Stimulated activated CD4-positive, alpha-beta T cell treated with anti-CD3 and anti-CD28 coated beads, TNF-alpha, amount 100 ng/mL, for 1 hour (primary cell): ENCODE measurements around the gene USP10.

Source experiments
- DNase-seq, 3 donors: peaks; one replicate each; pipeline ENCODE4 v3.0.0-alpha.2; 2020; ENCODE audit warnings: low read depth in 3 of 3, low spot score in 1 of 3

USP10 gene

GRCh38 chr16:84800158-84800978, 100.6 kb downstream of the USP10 start:
- DNase-seq = no peak

DNA sequence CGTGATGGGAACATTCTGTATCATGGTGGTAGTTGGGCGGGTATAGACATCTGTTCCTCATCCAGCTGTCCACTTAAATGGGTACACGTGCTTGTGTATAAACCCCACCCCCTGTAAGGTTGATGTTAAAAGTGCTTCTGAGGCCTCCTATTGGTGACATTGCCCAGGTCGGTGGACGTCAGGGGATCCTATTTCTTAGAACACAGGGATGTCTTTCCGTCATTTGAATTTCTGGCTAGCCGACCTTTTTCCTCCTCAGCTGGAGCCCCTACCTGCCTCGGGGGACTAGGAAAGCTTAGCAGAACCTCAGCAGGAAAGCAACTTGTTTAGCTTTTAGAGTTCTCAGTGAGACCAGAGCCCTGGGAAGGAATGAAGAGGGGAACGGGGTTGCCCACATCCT, 103.3 kb downstream of the USP10 start:
- no peak for DNase-seq

GRCh38 chr16:84804326-84804725, 104.5 kb downstream of the USP10 start:
- no peak for DNase-seq

DNA sequence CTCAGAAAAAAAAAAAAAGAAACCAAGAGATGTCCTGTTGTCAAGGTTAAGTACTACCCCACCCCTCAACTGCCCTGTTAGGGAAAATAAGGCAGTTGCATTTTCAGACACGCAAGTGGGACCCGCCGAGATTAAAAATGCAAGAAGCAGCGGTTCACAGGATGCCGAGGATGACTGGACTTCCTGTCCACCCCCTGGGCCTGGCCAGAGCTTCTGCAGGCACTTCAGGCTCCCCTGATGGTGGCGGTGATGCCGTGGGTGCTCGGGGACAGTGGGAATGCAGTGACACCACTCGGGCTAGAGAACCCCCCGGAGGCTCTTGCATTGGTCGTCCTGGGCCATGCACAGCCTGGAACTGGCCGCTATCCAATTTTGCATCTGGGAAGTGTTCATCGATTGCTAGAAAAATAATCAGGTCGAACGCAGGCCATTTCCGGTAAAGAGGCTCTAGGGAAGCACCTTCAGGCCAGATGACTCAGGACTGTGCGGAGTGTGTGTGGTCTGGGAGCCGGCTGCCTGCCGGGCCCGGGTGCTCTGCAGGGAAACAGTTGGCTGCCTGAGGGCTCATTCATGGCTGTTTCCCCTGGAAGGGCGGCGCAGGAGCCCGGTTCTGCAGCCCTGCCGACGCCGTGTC, 106.6 kb downstream of the USP10 start:
- DNase-seq = no peak

GRCh38 chr16:84806890-84807258, 107.1 kb downstream of the USP10 start:
- DNase-seq = no peak

- DNase-seq = no peak
These were observed 108.0 kb downstream of the USP10 start for GRCh38 chr16:84807776-84808175.

DNA sequence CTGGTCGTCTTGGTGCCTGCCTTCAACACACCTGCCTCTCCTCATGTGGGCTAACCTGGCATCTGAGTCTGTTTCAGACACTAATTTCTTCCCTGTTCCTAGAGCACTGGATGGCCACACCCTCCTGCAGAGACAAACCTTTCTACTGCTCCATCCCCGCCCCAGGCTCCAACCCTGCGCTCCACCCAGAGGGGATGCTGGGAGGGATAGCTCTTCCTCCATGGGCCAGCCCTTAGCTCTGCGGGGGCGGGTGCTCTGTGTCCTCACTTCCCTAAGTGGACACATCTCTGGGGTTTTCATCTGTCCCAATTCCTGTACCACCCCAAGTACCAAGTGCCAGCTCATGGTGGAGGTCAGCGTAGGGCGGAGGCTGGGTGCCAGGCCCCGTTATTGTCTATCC, 109.0 kb downstream of the USP10 start:
- DNase-seq = no peak

GRCh38 chr16:84810518-84811273, 110.9 kb downstream of the USP10 start:
- no peak for DNase-seq

GRCh38 chr16:84811529-84811928, 111.7 kb downstream of the USP10 start:
- DNase-seq = no peak

DNA sequence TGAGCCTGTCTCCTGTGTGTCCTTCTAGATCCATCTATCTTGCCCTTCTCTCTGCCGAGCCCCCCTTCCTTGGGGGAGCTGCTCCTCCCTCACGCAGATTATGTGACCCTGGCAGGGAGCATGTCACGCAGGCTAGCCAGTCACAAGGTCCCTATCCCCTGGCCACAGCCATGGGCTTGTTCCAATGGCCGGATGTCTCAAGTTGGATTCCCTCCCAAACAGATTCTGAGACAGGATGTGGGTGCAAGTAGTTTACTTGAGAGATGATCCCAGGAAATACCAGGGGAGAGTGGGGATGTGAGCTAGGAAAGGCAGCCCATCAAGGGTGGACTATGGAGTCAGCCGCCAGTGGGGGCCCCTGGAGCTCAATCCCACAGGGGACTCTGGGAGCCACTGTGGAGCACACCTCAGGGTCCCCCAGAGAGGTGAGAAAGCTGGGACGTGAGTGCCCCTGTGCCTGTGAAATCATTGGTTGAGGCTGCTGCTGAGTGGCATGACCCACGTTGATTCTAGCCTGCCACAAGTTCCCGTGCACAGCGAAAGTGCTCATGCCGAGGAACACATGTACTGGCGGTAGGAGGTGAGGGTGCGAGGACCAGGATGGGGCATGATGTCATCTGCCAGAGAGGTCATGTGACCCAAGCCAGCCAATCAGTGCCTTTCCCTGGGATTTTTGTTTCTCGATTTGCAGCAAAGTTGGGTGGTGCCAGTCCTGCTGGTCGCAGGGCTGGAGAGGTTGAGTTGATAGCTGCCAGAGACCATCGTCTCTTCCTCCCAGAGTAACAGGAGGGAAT, 113.5 kb downstream of the USP10 start:
- no peak for DNase-seq

GRCh38 chr16:84815462-84815861, 115.7 kb downstream of the USP10 start:
- DNase-seq = no peak

DNA sequence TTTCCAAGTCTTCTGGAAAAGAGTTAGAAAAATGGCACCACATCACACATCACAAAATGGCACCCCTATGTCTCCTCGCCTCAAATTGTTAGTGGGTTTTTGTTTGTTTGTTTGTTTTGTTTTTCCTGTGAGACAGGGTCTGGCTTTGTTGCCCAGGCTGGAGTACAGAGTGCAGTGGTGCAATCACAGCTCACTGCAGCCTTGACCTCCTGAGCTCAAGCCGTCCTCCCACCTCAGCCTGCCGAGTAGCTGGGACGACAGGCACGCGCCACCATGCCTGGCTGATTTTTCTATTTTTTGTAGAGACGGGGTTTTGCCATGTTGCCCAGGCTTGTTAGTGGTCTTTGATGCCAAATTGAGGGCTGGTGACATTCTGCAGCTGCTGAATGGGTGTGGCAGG, 116.2 kb downstream of the USP10 start:
- no peak for DNase-seq

DNA sequence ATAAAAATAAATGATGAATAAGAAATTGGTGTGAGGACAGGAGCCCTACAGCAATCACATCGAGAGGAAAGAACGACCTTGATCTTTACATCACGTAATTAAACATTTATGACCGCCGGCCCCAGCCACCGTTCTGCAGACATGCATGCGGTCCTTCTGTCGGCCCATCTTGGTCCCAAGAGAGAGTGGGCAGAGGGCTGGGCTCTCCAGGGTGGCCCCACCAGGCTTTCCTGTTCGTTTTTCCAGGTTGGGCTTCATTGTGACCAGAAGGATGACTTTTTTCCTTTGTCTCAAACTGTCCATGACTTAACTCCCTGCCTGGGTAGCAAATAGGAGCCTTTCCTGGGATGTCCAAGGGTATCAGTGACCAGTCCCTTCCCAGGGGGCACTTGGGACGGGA, 116.7 kb downstream of the USP10 start:
- DNase-seq = no peak

DNA sequence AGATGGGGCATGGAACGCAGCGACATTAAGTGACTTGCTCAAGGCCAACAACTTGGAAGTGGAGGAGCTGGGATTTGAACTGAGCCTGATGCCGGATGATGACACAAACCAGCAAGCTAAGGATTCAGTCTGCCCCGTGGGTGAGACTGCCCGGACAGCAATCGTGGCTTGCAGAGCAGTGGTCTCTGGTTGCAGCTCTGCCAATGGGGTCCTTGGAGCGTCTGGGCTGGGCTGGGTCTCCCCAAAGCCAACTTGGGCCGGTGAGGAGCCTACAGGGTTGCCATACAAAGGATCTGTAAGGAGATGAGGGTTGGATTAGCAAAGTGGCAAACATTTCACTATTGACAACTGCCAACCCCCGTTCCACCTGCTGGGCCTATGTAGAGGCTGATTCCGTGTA, 117.4 kb downstream of the USP10 start:
- DNase-seq = no peak

DNA sequence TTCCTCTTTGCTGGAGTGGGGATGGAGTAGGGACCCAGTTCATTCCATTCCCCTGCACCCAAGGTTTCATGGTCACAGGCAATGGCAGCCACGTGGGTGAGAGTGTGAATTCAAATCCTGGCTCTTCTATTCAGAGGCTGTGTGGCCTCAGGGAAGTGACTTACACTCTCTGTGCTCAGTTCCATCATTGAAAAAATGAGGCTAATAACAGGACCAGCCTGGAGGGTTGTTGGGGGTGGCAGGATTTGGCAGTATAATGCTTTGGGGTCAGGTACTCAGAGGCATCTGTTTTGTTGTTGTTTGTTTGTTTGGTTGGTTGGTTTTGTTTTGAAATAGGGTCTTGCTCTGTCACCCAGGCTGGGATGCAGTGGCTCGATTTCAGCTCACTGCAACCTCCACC, 117.8 kb downstream of the USP10 start:
- no peak for DNase-seq

- no peak for DNase-seq
These were observed 118.3 kb downstream of the USP10 start for GRCh38 chr16:84818133-84818532.

- DNase-seq = no peak
These were observed 119.3 kb downstream of the USP10 start for GRCh38 chr16:84818989-84819643.

GRCh38 chr16:84819644-84820304, 120.0 kb downstream of the USP10 start, which contains the start of gene CRISPLD2:
Gene CRISPLD2 (plus strand): TSS chr16:84819985. CDS start chr16:84838496, 18,511 bp downstream.
- DNase-seq = peak; percentile 59 to 81 (median 72)

DNA sequence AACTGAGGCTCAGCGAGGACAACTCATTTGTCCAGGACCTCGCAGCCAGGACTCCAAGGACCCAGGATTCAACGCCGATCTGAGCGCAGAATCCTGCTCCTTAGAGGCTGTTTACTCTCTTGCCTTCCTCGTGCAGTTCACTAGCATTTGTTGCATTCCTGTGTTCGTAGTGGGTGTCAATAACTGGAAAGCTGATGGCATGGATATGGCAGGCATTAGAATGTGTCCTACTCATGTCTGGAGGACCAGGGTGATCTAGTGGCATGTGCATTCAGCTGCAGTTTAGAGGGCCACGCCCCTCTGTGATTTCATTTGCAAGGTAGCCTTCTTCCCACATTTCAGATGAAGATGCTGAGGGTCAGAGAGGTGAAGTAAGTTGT, 120.5 kb downstream of the USP10 start:
- no peak for DNase-seq

- no peak for DNase-seq
These were observed 121.0 kb downstream of the USP10 start for GRCh38 chr16:84820771-84821170.
